Astrocyte (in vitro differentiated cells and primary cell): Measurements from ENCODE around the gene AFF2.

ENCODE experiments used
- CTCF ChIP-seq: IDR thresholded peaks from 2 replicates; pipeline ENCODE4 v1.5.1; 2011; ENCODE audit warnings: low read depth, mild to moderate bottlenecking, inconsistent platforms, low read length, moderate library complexity; ENCODE audit not compliant: insufficient read depth
- EZH2 ChIP-seq: IDR thresholded peaks from 2 replicates; pipeline ENCODE4 v1.6.1; 2012; ENCODE audit warnings: mild to moderate bottlenecking, low read length, inconsistent platforms; ENCODE audit not compliant: insufficient read depth

GRCh38 chrX:149007423-149007822, 507.0 kb downstream of the AFF2 start:
- TF ChIP-seq CTCF (no peak), EZH2 (no peak)
